Fibroblast of mammary gland (primary cell): ENCODE data around the gene SPRN.

Experiments used
- DNase-seq: peaks from one replicate; pipeline ENCODE4 v3.0.0-alpha.2; 2010; ENCODE audit warnings: low read depth
- H3K4me3 ChIP-seq: 2 replicates; pipeline ENCODE4 v1.5.1; 2011; ENCODE audit warnings: low read depth, mild to moderate bottlenecking, low read length, moderate library complexity; ENCODE audit not compliant: control insufficient read depth
- TF ChIP-seq, protein P1 (sequence below): conservative IDR thresholded peaks from 2 replicates; pipeline ENCODE4 v1.5.1; 2011; ENCODE audit warnings: low read depth, low read length, inconsistent platforms; ENCODE audit not compliant: control insufficient read depth, insufficient read depth

Gene SPRN

DNA sequence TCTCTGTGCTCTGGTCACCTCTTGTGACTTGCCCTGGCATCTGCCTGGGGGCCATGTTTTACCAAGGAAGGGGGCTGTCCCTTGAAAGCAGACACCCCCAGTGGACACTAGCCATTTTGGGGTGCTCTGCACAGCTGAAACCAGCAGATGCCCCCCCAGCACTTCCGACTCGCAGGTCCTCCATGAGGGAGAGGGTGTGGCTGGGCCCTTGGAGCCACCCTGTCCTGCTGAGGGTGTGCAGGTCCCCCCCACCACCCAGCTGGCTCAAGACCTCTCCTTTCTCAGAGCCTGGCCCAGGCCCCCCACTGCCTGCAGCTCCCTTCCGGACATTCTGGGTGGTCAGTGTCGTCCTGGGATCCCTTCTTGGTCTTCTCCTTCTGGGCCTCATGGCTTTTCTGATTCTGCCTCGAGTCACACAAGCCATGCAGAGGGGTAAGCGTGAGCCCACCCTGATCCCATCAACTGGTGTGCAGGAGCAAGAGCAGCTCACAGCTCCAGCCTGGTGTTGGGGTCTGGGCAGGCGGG is 41.6 kb upstream of the SPRN start:
- H3K4me3 ChIP-seq, result no peak overlapping the region
- TF ChIP-seq, protein P1, sequence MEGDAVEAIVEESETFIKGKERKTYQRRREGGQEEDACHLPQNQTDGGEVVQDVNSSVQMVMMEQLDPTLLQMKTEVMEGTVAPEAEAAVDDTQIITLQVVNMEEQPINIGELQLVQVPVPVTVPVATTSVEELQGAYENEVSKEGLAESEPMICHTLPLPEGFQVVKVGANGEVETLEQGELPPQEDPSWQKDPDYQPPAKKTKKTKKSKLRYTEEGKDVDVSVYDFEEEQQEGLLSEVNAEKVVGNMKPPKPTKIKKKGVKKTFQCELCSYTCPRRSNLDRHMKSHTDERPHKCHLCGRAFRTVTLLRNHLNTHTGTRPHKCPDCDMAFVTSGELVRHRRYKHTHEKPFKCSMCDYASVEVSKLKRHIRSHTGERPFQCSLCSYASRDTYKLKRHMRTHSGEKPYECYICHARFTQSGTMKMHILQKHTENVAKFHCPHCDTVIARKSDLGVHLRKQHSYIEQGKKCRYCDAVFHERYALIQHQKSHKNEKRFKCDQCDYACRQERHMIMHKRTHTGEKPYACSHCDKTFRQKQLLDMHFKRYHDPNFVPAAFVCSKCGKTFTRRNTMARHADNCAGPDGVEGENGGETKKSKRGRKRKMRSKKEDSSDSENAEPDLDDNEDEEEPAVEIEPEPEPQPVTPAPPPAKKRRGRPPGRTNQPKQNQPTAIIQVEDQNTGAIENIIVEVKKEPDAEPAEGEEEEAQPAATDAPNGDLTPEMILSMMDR, result no peak
- DNase-seq, result no peak

DNA sequence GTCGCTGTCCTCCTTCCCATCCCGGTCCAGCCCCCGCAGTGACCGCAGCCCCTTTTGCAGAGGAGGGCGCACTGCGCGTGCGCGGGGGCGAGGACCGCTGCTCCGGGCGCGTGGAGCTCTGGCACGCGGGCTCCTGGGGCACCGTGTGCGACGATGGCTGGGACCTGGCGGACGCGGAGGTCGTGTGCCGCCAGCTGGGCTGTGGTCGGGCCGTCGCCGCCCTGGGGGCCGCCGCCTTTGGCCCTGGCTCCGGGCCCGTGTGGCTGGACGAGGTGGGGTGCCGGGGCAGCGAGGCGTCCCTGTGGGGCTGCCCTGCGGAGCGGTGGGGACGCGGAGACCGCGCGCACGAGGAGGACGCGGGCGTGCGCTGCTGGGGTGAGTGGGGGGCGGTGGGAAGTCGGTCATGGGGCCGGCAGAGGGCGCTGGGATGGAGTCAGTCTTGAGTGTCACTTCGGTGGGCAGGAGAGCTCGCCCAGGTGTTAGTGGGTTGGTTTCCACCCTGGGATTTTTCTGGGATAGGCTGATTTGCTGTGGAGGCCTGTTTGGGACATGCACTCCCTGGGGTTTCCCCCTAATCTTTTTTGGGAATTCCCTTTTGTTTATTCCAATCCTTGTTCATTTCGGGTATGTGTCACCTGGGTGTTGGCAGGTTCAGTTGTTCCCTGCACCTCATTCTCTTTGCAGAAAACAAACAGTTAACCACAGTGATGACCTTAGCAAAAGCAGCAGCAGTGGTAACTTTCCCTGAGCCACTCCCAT is 40.9 kb upstream of the SPRN start:
- DNase-seq, result no peak
- no peak overlapping the region for H3K4me3 ChIP-seq
- TF ChIP-seq, protein P1, result no peak

DNA sequence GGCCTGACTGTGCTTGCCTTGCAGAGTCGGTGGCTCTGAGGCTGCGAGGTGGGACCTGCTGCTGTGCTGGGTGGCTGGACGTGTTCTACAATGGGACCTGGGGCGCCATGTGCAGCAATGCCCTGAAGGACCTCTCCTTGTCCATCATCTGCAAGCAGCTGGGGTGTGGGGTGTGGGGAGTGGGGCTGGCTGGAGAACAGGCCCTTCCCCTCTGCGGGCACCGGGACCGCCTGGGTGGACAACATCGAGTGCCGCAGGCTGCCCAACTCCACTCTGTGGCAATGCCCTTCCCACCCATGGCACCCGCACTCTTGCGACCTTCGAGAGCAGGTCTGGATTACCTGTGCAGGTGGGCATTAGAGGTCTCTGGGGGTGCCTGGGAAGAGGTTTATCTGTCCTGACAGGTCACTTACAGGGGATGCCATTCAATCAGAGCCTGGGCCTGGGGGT is 40.2 kb upstream of the SPRN start:
- no peak for DNase-seq
- no peak overlapping the region for H3K4me3 ChIP-seq
- TF ChIP-seq, protein P1, result no peak

DNA sequence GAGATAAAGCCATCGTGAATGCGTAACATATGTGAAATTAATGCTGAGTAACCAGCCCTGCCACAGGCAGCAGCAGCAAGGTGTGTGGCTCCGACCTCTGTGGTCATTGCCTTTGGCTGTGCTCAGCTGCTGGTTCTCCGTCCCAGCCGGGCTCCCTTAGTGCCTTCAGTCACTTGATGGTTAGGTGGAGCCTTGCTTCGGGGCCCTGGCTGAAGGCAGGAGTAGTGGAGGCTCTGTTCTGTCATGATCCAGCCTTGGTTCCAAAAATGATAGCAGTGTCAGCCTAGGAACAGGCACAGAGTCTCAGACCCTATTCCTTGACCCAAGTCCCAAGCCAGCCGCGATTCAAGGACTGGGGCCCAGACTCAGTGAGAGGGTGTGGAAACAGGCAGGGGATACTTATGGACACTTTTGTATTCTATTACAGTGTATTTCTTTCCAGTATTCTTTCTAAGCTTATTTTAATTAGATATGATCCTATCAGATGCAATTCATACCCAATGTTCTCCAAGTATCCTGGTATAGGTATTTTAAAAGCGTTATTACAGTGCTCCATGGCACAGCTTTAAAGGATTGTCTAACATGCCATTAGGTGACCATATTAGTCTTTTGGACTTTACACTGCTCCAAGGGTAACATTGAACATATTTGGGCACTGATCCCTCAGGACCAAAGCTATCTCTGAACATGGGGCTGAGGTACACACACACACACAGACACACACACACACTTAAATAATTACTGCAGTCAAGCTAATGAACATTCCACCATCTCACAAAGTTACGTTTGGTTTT is 38.3 kb upstream of the SPRN start:
- no peak overlapping the region for H3K4me3 ChIP-seq
- DNase-seq, result no peak
- TF ChIP-seq, protein P1, result no peak

DNA sequence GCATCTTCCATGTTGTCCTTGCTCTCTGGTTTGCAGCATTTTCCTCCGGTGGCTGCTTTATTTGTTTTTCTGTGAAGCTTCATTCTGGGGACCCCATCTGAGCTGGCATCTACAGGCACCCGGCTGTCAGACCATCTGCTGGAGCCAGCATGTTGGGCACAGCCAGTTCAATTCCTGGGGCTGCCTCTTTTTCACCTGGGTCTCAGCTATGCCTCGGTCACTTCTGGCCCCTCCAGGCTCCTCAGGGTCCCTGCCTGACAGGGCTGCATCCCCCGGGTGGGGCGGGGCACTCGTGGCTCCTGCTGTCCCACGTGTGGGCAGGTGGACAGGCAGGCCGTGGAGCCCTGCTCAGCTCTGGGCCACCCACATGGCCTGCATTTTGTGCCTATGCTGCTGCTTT is 37.4 kb upstream of the SPRN start:
- TF ChIP-seq, protein P1, result no peak
- DNase-seq, result no peak
- no peak overlapping the region for H3K4me3 ChIP-seq

DNA sequence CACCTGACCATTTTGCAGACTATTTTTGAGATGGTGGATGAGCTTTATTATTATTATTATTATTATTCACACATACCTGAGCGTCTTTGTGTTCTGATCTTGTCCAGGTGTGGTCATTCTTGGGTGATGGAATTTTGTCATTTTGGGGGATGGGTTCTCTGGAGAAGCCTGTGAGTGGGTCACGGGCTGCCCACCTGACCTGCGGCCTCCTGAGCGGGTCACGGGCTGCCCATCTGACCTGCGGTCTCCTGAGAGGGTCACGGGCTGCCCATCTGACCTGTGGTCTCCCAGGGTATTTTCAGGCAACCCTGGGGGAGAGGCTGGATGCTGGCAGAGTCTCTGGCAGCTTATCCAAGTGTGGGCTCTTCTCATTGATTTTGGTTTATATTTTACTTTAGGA is 36.6 kb upstream of the SPRN start:
- TF ChIP-seq, protein P1, result no peak
- H3K4me3 ChIP-seq, result no peak overlapping the region
- DNase-seq, result no peak
